ENCODE measurements around the gene DHRS7. TPM values are rescaled to one million over a fixed set of nuclear protein-coding genes. Genes with fewer than 3 reads are reported as not detected.

The DHRS7 gene
- polyA plus RNA-seq, 1 donor (not counting 4 experiments of a cell fraction or from before 2014, with no cell fraction given), result 79.2 TPM

- Histone ChIP-seq H3K36me3 (ENCODE audit: control insufficient read depth in 2 of 2, extremely low read depth in 1 of 2, insufficient read depth in 2 of 2, low read length in 2 of 2) (no peaks in the 10 kb centered on the region), H3K9me1 (ENCODE audit: control insufficient read depth, extremely low read depth, insufficient read depth, low read length) (no peaks in the 10 kb centered on the region), H4K20me1 (ENCODE audit: control insufficient read depth, extremely low read depth, insufficient read depth, low read length) (no peaks in the 10 kb centered on the region), H3K4me3 (ENCODE audit: control insufficient read depth in 2 of 3, extremely low read depth in 1 of 3, insufficient read depth in 2 of 3, low read depth in 1 of 3, low read length in 3 of 3) (no peak overlapping the region), H3K4me2 (ENCODE audit: control insufficient read depth, extremely low read depth, insufficient read depth, low read depth, low read length) (no peak overlapping the region), H3K27me3 (ENCODE audit: control insufficient read depth, extremely low read depth, insufficient read depth, low read length) (peaks cover 10% of the 10 kb centered on the region), H3K9me3 (ENCODE audit: control insufficient read depth, low read depth, low read length) (no peaks in the 10 kb centered on the region), H3K9ac (ENCODE audit: control insufficient read depth, extremely low read depth, insufficient read depth, low read length) (no peak overlapping the region), H3K79me2 (ENCODE audit: control insufficient read depth, insufficient read depth, low read length) (no peaks in the 10 kb centered on the region), H3K27ac (ENCODE audit: control insufficient read depth, insufficient read depth, low read length) (no peak overlapping the region), H3K4me1 (ENCODE audit: control insufficient read depth, extremely low read depth, insufficient read depth, low read length) (no peaks in the 10 kb centered on the region), H2AFZ (ENCODE audit: control insufficient read depth, low read length) (no peak overlapping the region)
- dilution Hi-C loops (cut with MboI; ENCODE audit: extremely low pct_ligation_motif_present, low sequenced_read_pairs), result no loop called here
- FAIRE-seq, result no peak
- no peak for TF ChIP-seq EZH2 (IDR thresholded peaks at IDR 0.05; ENCODE audit: low read length)
- TF ChIP-seq CTCF (optimal IDR thresholded peaks at IDR 0.05 in 1 of 3, IDR thresholded peaks at IDR 0.05 in 1 of 3, conservative IDR thresholded peaks at IDR 0.05 in 1 of 3; ENCODE audit: extremely low read depth in 1 of 3, insufficient read depth in 2 of 3, low read length in 3 of 3), result no peak
- no peak for DNase-seq (ENCODE audit: low read depth, low spot score)
Measured at GRCh38 chr14:60214003-60214402, 48.8 kb upstream of the DHRS7 start.

- dilution Hi-C loops (cut with MboI; ENCODE audit: extremely low pct_ligation_motif_present, low sequenced_read_pairs), result no loop called here
- Histone ChIP-seq H3K79me2 (ENCODE audit: control insufficient read depth, insufficient read depth, low read length) (no peaks in the 10 kb centered on the region), H3K27me3 (ENCODE audit: control insufficient read depth, extremely low read depth, insufficient read depth, low read length) (peaks cover 12% of the 10 kb centered on the region), H4K20me1 (ENCODE audit: control insufficient read depth, extremely low read depth, insufficient read depth, low read length) (no peaks in the 10 kb centered on the region), H3K9me1 (ENCODE audit: control insufficient read depth, extremely low read depth, insufficient read depth, low read length) (no peaks in the 10 kb centered on the region), H3K9ac (ENCODE audit: control insufficient read depth, extremely low read depth, insufficient read depth, low read length) (no peak overlapping the region), H2AFZ (ENCODE audit: control insufficient read depth, low read length) (no peak overlapping the region), H3K27ac (ENCODE audit: control insufficient read depth, insufficient read depth, low read length) (no peak overlapping the region), H3K4me1 (ENCODE audit: control insufficient read depth, extremely low read depth, insufficient read depth, low read length) (no peaks in the 10 kb centered on the region), H3K36me3 (ENCODE audit: control insufficient read depth in 2 of 2, extremely low read depth in 1 of 2, insufficient read depth in 2 of 2, low read length in 2 of 2) (no peaks in the 10 kb centered on the region), H3K4me3 (ENCODE audit: control insufficient read depth in 2 of 3, extremely low read depth in 1 of 3, insufficient read depth in 2 of 3, low read depth in 1 of 3, low read length in 3 of 3) (no peak overlapping the region), H3K9me3 (ENCODE audit: control insufficient read depth, low read depth, low read length) (no peaks in the 10 kb centered on the region), H3K4me2 (ENCODE audit: control insufficient read depth, extremely low read depth, insufficient read depth, low read depth, low read length) (no peak overlapping the region)
- FAIRE-seq (no peak), DNase-seq (ENCODE audit: low read depth, low spot score) (no peak)
- TF ChIP-seq EZH2 (IDR thresholded peaks at IDR 0.05; ENCODE audit: low read length) (no peak), CTCF (optimal IDR thresholded peaks at IDR 0.05 in 1 of 3, IDR thresholded peaks at IDR 0.05 in 1 of 3, conservative IDR thresholded peaks at IDR 0.05 in 1 of 3; ENCODE audit: extremely low read depth in 1 of 3, insufficient read depth in 2 of 3, low read length in 3 of 3) (no peak)
Measured at GRCh38 chr14:60212503-60213371, 47.5 kb upstream of the DHRS7 start.

All from keratinocyte (primary cell).